NCI-H1092 treated with DMSO at 0.1 percent for 48 hours (cell line): ENCODE results near the gene DYSF.

Experiments
- DNase-seq: peaks from one replicate; lab custom pipeline; 2025; lab: John Stamatoyannopoulos, UW

The DYSF gene

GRCh38 chr2:71691747-71692441 lies 238.5 kb downstream of the DYSF start:
- no peak for DNase-seq

GRCh38 chr2:71692621-71693277 lies 239.4 kb downstream of the DYSF start:
- DNase-seq = no peak

- DNase-seq = no peak
Observed at GRCh38 chr2:71693286-71694270, 240.2 kb downstream of the DYSF start.

- DNase-seq = no peak
Observed at GRCh38 chr2:71694501-71695234, 241.3 kb downstream of the DYSF start.

GRCh38 chr2:71695235-71696120 lies 242.1 kb downstream of the DYSF start:
- DNase-seq = no peak

- no peak for DNase-seq
Observed at GRCh38 chr2:71696381-71696780, 243.0 kb downstream of the DYSF start.

GRCh38 chr2:71697106-71698004 lies 244.0 kb downstream of the DYSF start:
- DNase-seq = no peak

- DNase-seq = no peak
Observed at GRCh38 chr2:71699428-71699827, 246.1 kb downstream of the DYSF start.

GRCh38 chr2:71700041-71700657 lies 246.8 kb downstream of the DYSF start:
- no peak for DNase-seq

GRCh38 chr2:71700658-71701397 lies 247.5 kb downstream of the DYSF start:
- DNase-seq = no peak

- DNase-seq = no peak
Observed at GRCh38 chr2:71702071-71702970, 249.0 kb downstream of the DYSF start.

- DNase-seq = no peak
Observed at GRCh38 chr2:71702971-71703898, 249.9 kb downstream of the DYSF start.

- no peak for DNase-seq
Observed at GRCh38 chr2:71704131-71704561, 250.8 kb downstream of the DYSF start.

- DNase-seq = no peak
Observed at GRCh38 chr2:71704688-71705087, 251.3 kb downstream of the DYSF start.

GRCh38 chr2:71705171-71705960 lies 252.0 kb downstream of the DYSF start:
- no peak for DNase-seq

GRCh38 chr2:71706121-71706520 lies 252.8 kb downstream of the DYSF start:
- DNase-seq = no peak
